Lower leg skin (tissue), 3 donors: ENCODE results near the gene THAP7.

ENCODE experiments used
- CTCF ChIP-seq, 3 donors: fragments of 450-650 bp; IDR thresholded peaks; one replicate each; pipeline ENCODE4 v1.5.1; 2016; ENCODE audit warnings: antibody characterized with exemption in 3 of 3, mild to moderate bottlenecking in 3 of 3, moderate library complexity in 2 of 3
- POLR2A ChIP-seq, 2 donors: fragments of 450-650 bp; IDR thresholded peaks; one replicate each; pipeline ENCODE4 v1.6.1; 2016 to 2017; ENCODE audit warnings: antibody characterized with exemption in 2 of 2, mild to moderate bottlenecking in 1 of 2, moderate library complexity in 1 of 2

- TF ChIP-seq CTCF (IDR thresholded peaks at IDR 0.05) (no peak), POLR2A (IDR thresholded peaks at IDR 0.05) (no peak)
These were observed 9.2 kb downstream of the THAP7 start for GRCh38 chr22:20992456-20993303.
